SK-N-MC (cell line): Measurements from ENCODE around the gene RAB6C.
"Not testable (repeated sequence)": the region's sequence is repeated elsewhere in the genome, so short reads cannot be mapped to it uniquely, and the experiment has no call there.

Experiments
- DNase-seq: peaks from one replicate; pipeline ENCODE4 v3.0.0-alpha.2; 2011; ENCODE audit warnings: low read depth, low spot score
- H3K27ac ChIP-seq: fragments of 200-600 bp; sonication (generic); 2 replicates; pipeline ENCODE4 v1.5.1; 2016; ENCODE audit warnings: mixed run types
- H3K36me3 ChIP-seq: fragments of 200-600 bp; sonication (generic); 2 replicates; pipeline ENCODE4 v1.6.1; 2017; ENCODE audit warnings: antibody characterized with exemption, low read length, mixed read lengths; ENCODE audit not compliant: insufficient read depth
- H3K4me3 ChIP-seq: fragments of 200-600 bp; sonication (generic); 2 replicates; pipeline ENCODE4 v1.5.1; 2016
- H3K9ac ChIP-seq: fragments of 200-600 bp; sonication (generic); 2 replicates; pipeline ENCODE4 v1.8.0; 2017; ENCODE audit warnings: mixed run types, mixed read lengths; ENCODE audit not compliant: insufficient read length
- H3K9me3 ChIP-seq: fragments of 200-600 bp; sonication (generic); 2 replicates; pipeline ENCODE4 v1.6.1; 2017; ENCODE audit warnings: low read depth, mild to moderate bottlenecking, antibody characterized with exemption, low read length, moderate library complexity, mixed read lengths
- EZH2 ChIP-seq: fragments of 200-600 bp; sonication (generic); IDR thresholded peaks from one replicate; pipeline ENCODE4 v1.6.1; 2017; ENCODE audit warnings: antibody characterized with exemption
- FOXP2 ChIP-seq: optimal IDR thresholded peaks from 2 replicates; pipeline ENCODE3; 2011; ENCODE audit warnings: mild to moderate bottlenecking, moderate library complexity; ENCODE audit not compliant: insufficient read depth; ENCODE audit errors: extremely low read length, control extremely low read depth
- POLR2AphosphoS5 ChIP-seq: IDR thresholded peaks from 2 replicates; pipeline ENCODE4 v1.6.1; 2012; ENCODE audit warnings: mild to moderate bottlenecking, low read depth, low read length, borderline replicate concordance

The RAB6C gene

GRCh38 chr2:129957891-129958290 is 21.6 kb upstream of the RAB6C start:
- Histone ChIP-seq H3K4me3 (no peak overlapping the region), H3K36me3 (no peaks in the 10 kb centered on the region), H3K9ac (no peak overlapping the region), H3K27ac (no peak overlapping the region), H3K9me3 (no peaks in the 10 kb centered on the region)
- DNase-seq = no peak
- TF ChIP-seq FOXP2 (no peak), EZH2 (no peak), POLR2AphosphoS5 (no peak)

- not testable (repeated sequence) for DNase-seq, H3K9me3 ChIP-seq, H3K27ac ChIP-seq, H3K9ac ChIP-seq, H3K36me3 ChIP-seq, H3K4me3 ChIP-seq
Measured at GRCh38 chr2:129958736-129959135, 20.7 kb upstream of the RAB6C start.

- DNase-seq, H3K36me3 ChIP-seq, H3K9me3 ChIP-seq, H3K27ac ChIP-seq, H3K9ac ChIP-seq, H3K4me3 ChIP-seq: not testable (repeated sequence)
Measured at GRCh38 chr2:129968605-129969004, 10.9 kb upstream of the RAB6C start.

- no peaks in the 10 kb centered on the region for H3K36me3 ChIP-seq
- H3K27ac ChIP-seq = no peak overlapping the region
- H3K4me3 ChIP-seq = no peak overlapping the region
- no peaks in the 10 kb centered on the region for H3K9me3 ChIP-seq
- H3K9ac ChIP-seq = no peak overlapping the region
- TF ChIP-seq FOXP2 (no peak), EZH2 (no peak), POLR2AphosphoS5 (no peak)
- DNase-seq = no peak
Measured at GRCh38 chr2:129975016-129975774, 4.3 kb upstream of the RAB6C start.

- not testable (repeated sequence) for H3K27ac ChIP-seq, H3K4me3 ChIP-seq, H3K9me3 ChIP-seq, H3K36me3 ChIP-seq, H3K9ac ChIP-seq, DNase-seq
Measured at GRCh38 chr2:129976969-129977368, 2.5 kb upstream of the RAB6C start.

GRCh38 chr2:129977986-129978385 is 1.5 kb upstream of the RAB6C start:
- Histone ChIP-seq H3K36me3 (no peaks in the 10 kb centered on the region), H3K4me3 (no peak overlapping the region), H3K27ac (no peak overlapping the region), H3K9ac (no peak overlapping the region), H3K9me3 (no peaks in the 10 kb centered on the region)
- no peak for DNase-seq
- TF ChIP-seq POLR2AphosphoS5 (no peak), EZH2 (no peak), FOXP2 (no peak)

- H3K9me3 ChIP-seq, H3K27ac ChIP-seq, H3K36me3 ChIP-seq, H3K9ac ChIP-seq, DNase-seq: not testable (repeated sequence)
- peak overlapping the region; percentile 71 for H3K4me3 ChIP-seq
Measured at GRCh38 chr2:129980246-129980645, 780 bp downstream of the RAB6C start.

GRCh38 chr2:129981689-129982088 is 2.2 kb downstream of the RAB6C start:
- peak; percentile 10 for DNase-seq
- Histone ChIP-seq H3K4me3 (peak overlapping the region; percentile 73), H3K9ac (peak overlapping the region; percentile 47), H3K27ac (peak overlapping the region; percentile 95)
- not testable (repeated sequence) for H3K9me3 ChIP-seq, H3K36me3 ChIP-seq

GRCh38 chr2:129984426-129984825 is 5.0 kb downstream of the RAB6C start:
- Histone ChIP-seq H3K27ac (peak overlapping the region; percentile 34; the same call in 1 of the 2 replicates), H3K36me3 (no peaks in the 10 kb centered on the region), H3K9ac (no peak overlapping the region), H3K9me3 (no peaks in the 10 kb centered on the region), H3K4me3 (peak overlapping the region; percentile 14; the same call in 1 of the 2 replicates)
- no peak for TF ChIP-seq EZH2
- no peak for TF ChIP-seq FOXP2
- TF ChIP-seq POLR2AphosphoS5 = no peak
- DNase-seq = no peak

- not testable (repeated sequence) for H3K36me3 ChIP-seq, H3K4me3 ChIP-seq, DNase-seq
Measured at GRCh38 chr2:129992415-129993006, 13.0 kb downstream of the RAB6C start.

GRCh38 chr2:129993151-129993550 is 13.7 kb downstream of the RAB6C start:
- H3K9ac ChIP-seq, H3K27ac ChIP-seq, H3K4me3 ChIP-seq, DNase-seq, H3K36me3 ChIP-seq, H3K9me3 ChIP-seq: not testable (repeated sequence)

More at GRCh38 chr2:129992415-129993006, 13.0 kb downstream of the RAB6C start:
- not testable (repeated sequence) for H3K27ac ChIP-seq, H3K9ac ChIP-seq, H3K9me3 ChIP-seq

- H3K4me3 ChIP-seq, H3K9ac ChIP-seq: not testable (repeated sequence)
Measured at GRCh38 chr2:129996657-129997237, 17.3 kb downstream of the RAB6C start.

GRCh38 chr2:129998771-129999170 is 19.3 kb downstream of the RAB6C start:
- H3K9me3 ChIP-seq, H3K4me3 ChIP-seq, H3K36me3 ChIP-seq, H3K27ac ChIP-seq, DNase-seq, H3K9ac ChIP-seq: not testable (repeated sequence)

More at GRCh38 chr2:129996657-129997237, 17.3 kb downstream of the RAB6C start:
- H3K36me3 ChIP-seq, DNase-seq, H3K9me3 ChIP-seq, H3K27ac ChIP-seq: not testable (repeated sequence)
